Small intestine (tissue), 7 donors: ENCODE data around the gene DTNA. TPM values are rescaled to one million over a fixed set of nuclear protein-coding genes. Genes with fewer than 3 reads are reported as not detected.
A peak's percentile ranks its signal among the peaks of the same experiment; 100 is the strongest.
"Not testable (repeated sequence)": the region's sequence is repeated elsewhere in the genome, so short reads cannot be mapped to it uniquely, and the experiment has no call there.

Experiments
- DNase-seq, 2 donors: peaks; one replicate each; pipeline versions ENCODE4 v3.0.0 to v3.0.0-alpha.2; 2013
- FAIRE-seq: peaks from 2 replicates; lab custom pipeline; 2012; peaks lifted over from hg19 to GRCh38; lab: Jason Lieb, UNC
- H3K27ac ChIP-seq, 3 donors: one replicate each; pipeline ENCODE4 v1.5.1; 2013; ENCODE audit warnings: low read length in 2 of 3, mild to moderate bottlenecking in 2 of 3, control low read depth in 1 of 3, inconsistent platforms in 1 of 3, low read depth in 1 of 3, moderate library complexity in 1 of 3
- H3K27me3 ChIP-seq, 3 donors: one replicate each; pipeline ENCODE4 v1.6.1; 2013; ENCODE audit warnings: low read length in 3 of 3, inconsistent platforms in 1 of 3; ENCODE audit not compliant: control insufficient read depth in 3 of 3, insufficient read depth in 3 of 3
- H3K36me3 ChIP-seq, 3 donors: one replicate each; pipeline ENCODE4 v1.6.1; 2013; ENCODE audit warnings: low read length in 3 of 3, inconsistent platforms in 1 of 3, low read depth in 1 of 3, mild to moderate bottlenecking in 1 of 3, moderate library complexity in 1 of 3; ENCODE audit not compliant: control insufficient read depth in 3 of 3, insufficient read depth in 2 of 3
- H3K4me1 ChIP-seq, 3 donors: one replicate each; pipeline ENCODE4 v1.6.1; 2013; ENCODE audit warnings: low read length in 2 of 3, inconsistent platforms in 1 of 3, low read depth in 1 of 3, mild to moderate bottlenecking in 1 of 3, moderate library complexity in 1 of 3; ENCODE audit not compliant: control insufficient read depth in 3 of 3, insufficient read depth in 2 of 3
- H3K4me3 ChIP-seq, 3 donors: one replicate each; pipeline ENCODE4 v1.5.1; 2013; ENCODE audit warnings: low read length in 3 of 3, control low read depth in 1 of 3, inconsistent platforms in 1 of 3, low read depth in 1 of 3, mild to moderate bottlenecking in 1 of 3, moderate library complexity in 1 of 3
- H3K9me3 ChIP-seq, 2 donors: one replicate each; pipeline ENCODE4 v1.6.1; 2013; ENCODE audit warnings: low read depth in 1 of 2, low read length in 1 of 2; ENCODE audit not compliant: control insufficient read depth in 2 of 2, insufficient read depth in 1 of 2
- WGBS, 3 donors: extraction: QIAGEN DNeasy Blood & Tissue Kit; methylation state at CpG; one replicate each; pipeline ENCODE4 v1.1.7; 2013; 5-methylcytosine and 5-hydroxymethylcytosine counted together
- polyA plus RNA-seq, 4 donors: library from polyadenylated mRNA; stranded (reverse) in 3 of 4; unstranded in 1 of 4; fragments of 200-250 nt in 3 of 4; fragments of 120-200 nt in 1 of 4; gene quantifications; one replicate each; pipeline versions ENCODE4 v1.2.1 to v1.2.3, GENCODE V29; 2013
- donor health status: healthy with polysubstance abuse.
- donor health status: control.
- donor health status: control.
- donor health status: Bipolar disorder and iron deficiency.
- donor health status: healthy.

Gene DTNA
- polyA plus RNA-seq, 4 donors = 0.45 to 24.3 (median 5.6) TPM

DNA sequence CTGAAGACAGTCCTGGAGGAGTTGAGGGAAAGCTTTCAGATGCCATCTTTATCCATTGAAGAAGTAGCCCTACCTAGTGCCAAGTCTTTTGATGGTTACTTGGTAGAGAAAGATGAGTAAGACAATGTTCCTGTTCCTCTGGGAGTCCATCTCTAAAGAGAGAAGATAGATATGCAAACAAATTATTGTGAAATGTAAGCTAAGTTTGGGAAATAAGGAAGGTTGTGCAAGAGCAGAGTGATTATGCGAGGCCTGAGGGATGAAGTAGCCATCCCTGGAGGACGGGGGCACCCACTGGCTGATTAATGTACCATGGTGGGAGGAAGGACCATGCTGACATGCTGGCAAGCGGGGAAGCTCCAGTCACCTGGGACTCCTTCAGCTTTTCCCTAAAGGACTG lies 994 bp upstream of the DTNA start:
- peak overlapping the region in 1 of 3 donors; percentile 48 for H3K27ac ChIP-seq
- no peaks in the 10 kb centered on the region for H3K27me3 ChIP-seq
- H3K4me1 ChIP-seq = peaks cover 0 to 7% (median 0%) of the 10 kb centered on the region in 3 donors
- WGBS, 3 donors = 67 to 89% (median 69%) methylated on average over 3 of the region's 3 CpGs
- no peaks in the 10 kb centered on the region for H3K9me3 ChIP-seq
- H3K4me3 ChIP-seq = no peak overlapping the region
- H3K36me3 ChIP-seq = no peaks in the 10 kb centered on the region
- DNase-seq (peak in 1 of 2 donors; percentile 36), FAIRE-seq (no peak)

- H3K27ac ChIP-seq = peak overlapping the region in 1 of 3 donors; percentile 43
- H3K4me1 ChIP-seq = peaks cover 0 to 7% (median 0%) of the 10 kb centered on the region in 3 donors
- H3K36me3 ChIP-seq = no peaks in the 10 kb centered on the region
- FAIRE-seq = no peak
- peak overlapping the region in 1 of 3 donors; percentile 6 for H3K4me3 ChIP-seq
- no peaks in the 10 kb centered on the region for H3K27me3 ChIP-seq
- WGBS, 3 donors = 8 to 29% (median 25%) methylated on average over 6 of the region's 6 CpGs
- peak in 1 of 2 donors; percentile 49 for DNase-seq
- H3K9me3 ChIP-seq = no peaks in the 10 kb centered on the region
Measured at GRCh38 chr18:34710458-34710914, 388 bp downstream of the DTNA start.

GRCh38 chr18:34710934-34711333 lies 836 bp downstream of the DTNA start:
- no peaks in the 10 kb centered on the region for H3K9me3 ChIP-seq
- no peak for FAIRE-seq
- peaks cover 0 to 7% (median 0%) of the 10 kb centered on the region in 3 donors for H3K4me1 ChIP-seq
- DNase-seq = peak in 1 of 2 donors; percentile 35
- peak overlapping the region in 1 of 3 donors; percentile 6 for H3K4me3 ChIP-seq
- peak overlapping the region in 1 of 3 donors; percentile 43 for H3K27ac ChIP-seq
- H3K27me3 ChIP-seq = no peaks in the 10 kb centered on the region
- 7 to 37% (median 29%) methylated on average over 5 of the region's 5 CpGs for WGBS, 3 donors
- no peaks in the 10 kb centered on the region for H3K36me3 ChIP-seq

DNA sequence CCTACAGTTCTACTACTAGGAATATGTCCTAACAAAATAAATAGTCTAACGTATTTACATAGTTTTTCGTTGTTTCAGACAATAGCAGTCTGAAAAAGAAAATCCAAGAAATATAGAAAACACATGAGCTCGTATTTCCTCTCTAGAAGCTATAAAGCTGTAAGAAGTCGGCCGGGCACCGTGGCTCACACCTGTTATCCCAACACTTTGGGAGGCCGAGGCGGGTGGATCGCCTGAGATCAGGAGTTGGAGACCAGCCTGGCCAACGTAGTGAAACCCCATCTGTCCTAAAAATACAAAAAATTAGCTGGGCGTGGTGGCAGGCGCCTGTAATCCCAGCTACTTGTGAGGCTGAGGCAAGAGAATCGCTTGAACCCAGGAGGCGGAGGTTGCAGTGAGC lies 6.0 kb downstream of the DTNA start:
- not testable (repeated sequence) for H3K36me3 ChIP-seq, FAIRE-seq, H3K4me3 ChIP-seq, H3K9me3 ChIP-seq, DNase-seq, H3K27me3 ChIP-seq, H3K27ac ChIP-seq, H3K4me1 ChIP-seq
- WGBS, 3 donors = 91 to 96% (median 93%) methylated on average over 14 of the region's 14 CpGs

DNA sequence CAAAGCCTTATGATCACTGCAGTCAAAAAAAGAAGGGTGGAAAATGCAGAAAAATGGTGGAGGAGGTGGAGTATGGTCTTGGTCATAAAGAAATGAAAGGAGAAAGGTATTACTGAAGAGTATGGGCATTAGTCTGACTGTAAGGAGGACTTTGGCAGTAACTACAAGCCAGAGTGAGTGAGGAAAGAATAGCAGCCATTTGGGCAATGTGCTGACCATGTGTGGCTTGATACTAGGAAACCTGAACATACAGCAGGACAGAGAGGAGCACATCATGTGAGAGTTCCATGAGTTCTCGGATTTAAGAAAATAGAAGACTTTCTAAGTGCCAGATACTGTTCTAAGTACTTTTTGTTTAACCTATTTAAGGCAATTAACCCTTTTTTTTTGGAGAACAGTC lies 8.5 kb downstream of the DTNA start:
- no peaks in the 10 kb centered on the region for H3K36me3 ChIP-seq
- no peaks in the 10 kb centered on the region for H3K4me1 ChIP-seq
- FAIRE-seq (no peak), DNase-seq (no peak)
- H3K27ac ChIP-seq = no peak overlapping the region
- no peak overlapping the region for H3K4me3 ChIP-seq
- 76 to 89% (median 80%) methylated on average over 1 of the region's 1 CpG for WGBS, 3 donors
- H3K9me3 ChIP-seq = no peaks in the 10 kb centered on the region
- no peaks in the 10 kb centered on the region for H3K27me3 ChIP-seq

- Histone ChIP-seq H3K36me3 (no peaks in the 10 kb centered on the region), H3K9me3 (no peaks in the 10 kb centered on the region), H3K27ac (no peak overlapping the region), H3K4me1 (no peaks in the 10 kb centered on the region), H3K27me3 (no peaks in the 10 kb centered on the region), H3K4me3 (no peak overlapping the region)
- peak in 1 of 2 donors; percentile 37 for DNase-seq
- WGBS, 3 donors = 15 to 70% (median 60%) methylated on average over 1 of the region's 1 CpG
- no peak for FAIRE-seq
Measured at GRCh38 chr18:34720220-34720619, 10.1 kb downstream of the DTNA start.

DNA sequence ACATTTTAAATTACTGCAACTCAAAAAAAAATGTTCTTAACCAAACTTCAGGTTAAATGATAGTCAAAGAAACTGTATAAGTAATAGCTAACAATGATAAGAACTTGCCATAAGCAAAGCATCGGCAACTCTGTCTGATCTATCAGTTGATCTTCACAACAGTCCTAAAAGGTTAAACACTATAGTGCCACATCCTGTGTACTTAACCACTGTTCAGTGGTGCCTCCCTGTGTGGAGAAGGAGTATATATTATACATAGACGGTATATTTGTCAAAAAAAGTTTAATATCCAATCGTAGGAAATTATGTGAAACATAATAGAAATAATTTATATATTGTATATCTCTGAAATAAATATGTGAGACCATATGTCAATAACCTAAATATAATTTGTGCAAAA lies 13.0 kb downstream of the DTNA start:
- WGBS, 3 donors = 29 to 53% (median 44%) methylated on average over 3 of the region's 3 CpGs
- Histone ChIP-seq H3K27ac (no peak overlapping the region), H3K36me3 (no peaks in the 10 kb centered on the region), H3K27me3 (no peaks in the 10 kb centered on the region), H3K4me3 (no peak overlapping the region), H3K9me3 (no peaks in the 10 kb centered on the region), H3K4me1 (peaks cover 0 to 13% (median 5%) of the 10 kb centered on the region in 3 donors)
- DNase-seq = no peak
- no peak for FAIRE-seq

DNA sequence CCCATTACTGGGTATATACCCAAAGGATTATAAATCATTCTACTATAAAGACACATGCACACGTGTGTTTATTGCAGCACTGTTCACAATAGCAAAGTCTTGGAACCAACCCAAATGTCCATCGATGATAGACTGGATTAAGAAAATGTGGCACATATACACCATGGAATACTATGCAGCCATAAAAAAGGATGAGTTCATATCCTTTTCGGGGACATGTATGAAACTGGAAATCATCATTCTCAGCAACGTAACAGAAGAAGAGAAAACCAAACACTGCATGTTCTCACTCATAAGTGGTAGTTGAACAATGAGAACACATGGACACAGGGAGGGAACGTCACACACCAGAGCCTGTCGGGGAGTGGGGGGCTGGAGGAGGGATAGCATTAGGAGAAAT lies 15.6 kb downstream of the DTNA start:
- peaks cover 0 to 22% (median 5%) of the 10 kb centered on the region in 3 donors for H3K4me1 ChIP-seq
- 74 to 84% (median 75%) methylated on average over 6 of the region's 6 CpGs for WGBS, 3 donors
- not testable (repeated sequence) for H3K9me3 ChIP-seq, H3K4me3 ChIP-seq, DNase-seq, H3K36me3 ChIP-seq, FAIRE-seq, H3K27me3 ChIP-seq
- H3K27ac ChIP-seq = peak overlapping the region in 1 of 3 donors; percentile 48
